ENCODE data around the gene MATR3.
A peak's percentile ranks its signal among the peaks of the same experiment; 100 is the strongest.
"Not testable (repeated sequence)": the region's sequence is repeated elsewhere in the genome, so short reads cannot be mapped to it uniquely, and the experiment has no call there.

Gene MATR3

GRCh38 chr5:139263946-139264345 is 29.6 kb upstream of the MATR3 start:
- H3K4me1 Mint-ChIP-seq (ENCODE audit: low read depth), result peaks cover 27% of the 10 kb centered on the region
- peaks cover 8% of the 10 kb centered on the region for H3K9me3 Mint-ChIP-seq
- H3K36me3 Mint-ChIP-seq (ENCODE audit: low read depth), result no peaks in the 10 kb centered on the region
- H3K27ac Mint-ChIP-seq, result no peak overlapping the region
- intact Hi-C loops (cut with micrococcal nuclease), result loop anchor here (2.0 to 5.0 kb wide), 4 partner anchors 67 to 623 kb away; partner anchors contain the start of gene SIL1
- H3K27me3 Mint-ChIP-seq, result peaks cover 11% of the 10 kb centered on the region
- H3K4me3 Mint-ChIP-seq, result no peak overlapping the region

GRCh38 chr5:139265001-139265400 is 28.5 kb upstream of the MATR3 start:
- Mint-ChIP-seq H3K4me3 (no peak overlapping the region), H3K4me1 (ENCODE audit: low read depth) (peaks cover 27% of the 10 kb centered on the region), H3K27ac (no peak overlapping the region), H3K36me3 (ENCODE audit: low read depth) (no peaks in the 10 kb centered on the region), H3K27me3 (peaks cover 5% of the 10 kb centered on the region), H3K9me3 (peaks cover 8% of the 10 kb centered on the region)
- intact Hi-C loops (cut with micrococcal nuclease), result no loop called here

GRCh38 chr5:139266236-139266635 is 27.3 kb upstream of the MATR3 start:
- no peak overlapping the region for H3K4me3 Mint-ChIP-seq
- H3K9me3 Mint-ChIP-seq, result peaks cover 8% of the 10 kb centered on the region
- no peak overlapping the region for H3K27ac Mint-ChIP-seq
- intact Hi-C loops (cut with micrococcal nuclease), result no loop called here
- H3K36me3 Mint-ChIP-seq (ENCODE audit: low read depth), result no peaks in the 10 kb centered on the region
- no peaks in the 10 kb centered on the region for H3K27me3 Mint-ChIP-seq
- peaks cover 34% of the 10 kb centered on the region for H3K4me1 Mint-ChIP-seq (ENCODE audit: low read depth)

GRCh38 chr5:139267481-139267880 is 26.1 kb upstream of the MATR3 start:
- no peaks in the 10 kb centered on the region for H3K36me3 Mint-ChIP-seq (ENCODE audit: low read depth)
- peaks cover 40% of the 10 kb centered on the region for H3K4me1 Mint-ChIP-seq (ENCODE audit: low read depth)
- H3K27me3 Mint-ChIP-seq, result no peaks in the 10 kb centered on the region
- intact Hi-C loops (cut with micrococcal nuclease), result no loop called here
- H3K9me3 Mint-ChIP-seq, result peaks cover 8% of the 10 kb centered on the region
- H3K4me3 Mint-ChIP-seq, result no peak overlapping the region
- no peak overlapping the region for H3K27ac Mint-ChIP-seq

- intact Hi-C loops (cut with micrococcal nuclease), result no loop called here
- Mint-ChIP-seq H3K27ac (no peak overlapping the region), H3K9me3 (peaks cover 8% of the 10 kb centered on the region), H3K4me3 (no peak overlapping the region), H3K27me3 (no peaks in the 10 kb centered on the region), H3K4me1 (ENCODE audit: low read depth) (peaks cover 51% of the 10 kb centered on the region), H3K36me3 (ENCODE audit: low read depth) (no peaks in the 10 kb centered on the region)
These were observed 25.0 kb upstream of the MATR3 start for GRCh38 chr5:139268364-139269202.

- H3K27ac Mint-ChIP-seq; H3K9me3 Mint-ChIP-seq; H3K27me3 Mint-ChIP-seq; H3K36me3 Mint-ChIP-seq (ENCODE audit: low read depth); H3K4me3 Mint-ChIP-seq: not testable (repeated sequence)
- intact Hi-C loops (cut with micrococcal nuclease), result loop anchor here (5.0 kb wide), 1 partner anchor 693 kb away; the partner anchor contains the start of gene HSPA9
- peaks cover 62% of the 10 kb centered on the region for H3K4me1 Mint-ChIP-seq (ENCODE audit: low read depth)
These were observed 22.8 kb upstream of the MATR3 start for GRCh38 chr5:139270718-139271117.

- intact Hi-C loops (cut with micrococcal nuclease), result loop anchor here (5.0 kb wide), 1 partner anchor 694 kb away; the partner anchor contains the start of gene HSPA9
- no peaks in the 10 kb centered on the region for H3K27me3 Mint-ChIP-seq
- no peak overlapping the region for H3K27ac Mint-ChIP-seq
- H3K4me3 Mint-ChIP-seq, result no peak overlapping the region
- peaks cover 67% of the 10 kb centered on the region for H3K4me1 Mint-ChIP-seq (ENCODE audit: low read depth)
- peaks cover 12% of the 10 kb centered on the region for H3K36me3 Mint-ChIP-seq (ENCODE audit: low read depth)
- H3K9me3 Mint-ChIP-seq, result no peaks in the 10 kb centered on the region
These were observed 22.1 kb upstream of the MATR3 start for GRCh38 chr5:139271201-139272027.

- H3K4me1 Mint-ChIP-seq (ENCODE audit: low read depth), result peaks cover 72% of the 10 kb centered on the region
- intact Hi-C loops (cut with micrococcal nuclease), result loop anchor here (5.0 kb wide), 1 partner anchor 695 kb away; the partner anchor contains the start of gene HSPA9
These were observed 20.8 kb upstream of the MATR3 start for GRCh38 chr5:139272471-139273321.

GRCh38 chr5:139273322-139273571 is 20.3 kb upstream of the MATR3 start:
- Mint-ChIP-seq H3K27me3 (no peaks in the 10 kb centered on the region), H3K36me3 (ENCODE audit: low read depth) (peaks cover 23% of the 10 kb centered on the region), H3K9me3 (no peaks in the 10 kb centered on the region), H3K4me3 (peak overlapping the region; percentile 81), H3K4me1 (ENCODE audit: low read depth) (peaks cover 68% of the 10 kb centered on the region), H3K27ac (peak overlapping the region; percentile 85)
- intact Hi-C loops (cut with micrococcal nuclease), result loop anchor here (5.0 kb wide), 1 partner anchor 696 kb away; the partner anchor contains the start of gene HSPA9

More at GRCh38 chr5:139272471-139273321, 20.8 kb upstream of the MATR3 start:
- no peaks in the 10 kb centered on the region for H3K9me3 Mint-ChIP-seq
- no peaks in the 10 kb centered on the region for H3K27me3 Mint-ChIP-seq
- H3K27ac Mint-ChIP-seq, result peak overlapping the region; percentile 85
- peaks cover 21% of the 10 kb centered on the region for H3K36me3 Mint-ChIP-seq (ENCODE audit: low read depth)
- H3K4me3 Mint-ChIP-seq, result peak overlapping the region; percentile 81

- H3K9me3 Mint-ChIP-seq, result no peaks in the 10 kb centered on the region
- H3K27ac Mint-ChIP-seq, result peak overlapping the region; percentile 85
- peaks cover 28% of the 10 kb centered on the region for H3K36me3 Mint-ChIP-seq (ENCODE audit: low read depth)
- H3K4me3 Mint-ChIP-seq, result peak overlapping the region; percentile 81
- intact Hi-C loops (cut with micrococcal nuclease), result loop anchor here (5.0 kb wide), 1 partner anchor 696 kb away; the partner anchor contains the start of gene HSPA9
- no peaks in the 10 kb centered on the region for H3K27me3 Mint-ChIP-seq
- peaks cover 64% of the 10 kb centered on the region for H3K4me1 Mint-ChIP-seq (ENCODE audit: low read depth)
These were observed 19.8 kb upstream of the MATR3 start for GRCh38 chr5:139273572-139274289.

GRCh38 chr5:139275536-139275935 is 18.0 kb upstream of the MATR3 start:
- intact Hi-C loops (cut with micrococcal nuclease), result no loop called here
- H3K27me3 Mint-ChIP-seq, result no peaks in the 10 kb centered on the region

GRCh38 chr5:139275956-139276355 is 17.6 kb upstream of the MATR3 start:
- H3K27me3 Mint-ChIP-seq, result no peaks in the 10 kb centered on the region
- no peak overlapping the region for H3K27ac Mint-ChIP-seq
- H3K9me3 Mint-ChIP-seq, result no peaks in the 10 kb centered on the region
- peaks cover 59% of the 10 kb centered on the region for H3K4me1 Mint-ChIP-seq (ENCODE audit: low read depth)
- no peak overlapping the region for H3K4me3 Mint-ChIP-seq
- peaks cover 46% of the 10 kb centered on the region for H3K36me3 Mint-ChIP-seq (ENCODE audit: low read depth)
- intact Hi-C loops (cut with micrococcal nuclease), result no loop called here

More at GRCh38 chr5:139275536-139275935, 18.0 kb upstream of the MATR3 start:
- peaks cover 63% of the 10 kb centered on the region for H3K4me1 Mint-ChIP-seq (ENCODE audit: low read depth)
- H3K36me3 Mint-ChIP-seq (ENCODE audit: low read depth), result peaks cover 42% of the 10 kb centered on the region
- no peaks in the 10 kb centered on the region for H3K9me3 Mint-ChIP-seq
- H3K27ac Mint-ChIP-seq, result no peak overlapping the region
- peak overlapping the region; percentile 34 for H3K4me3 Mint-ChIP-seq

GRCh38 chr5:139276426-139276825 is 17.1 kb upstream of the MATR3 start:
- H3K9me3 Mint-ChIP-seq, result no peaks in the 10 kb centered on the region
- intact Hi-C loops (cut with micrococcal nuclease), result no loop called here
- H3K27me3 Mint-ChIP-seq, result no peaks in the 10 kb centered on the region
- H3K36me3 Mint-ChIP-seq (ENCODE audit: low read depth), result peaks cover 51% of the 10 kb centered on the region
- no peak overlapping the region for H3K27ac Mint-ChIP-seq
- H3K4me3 Mint-ChIP-seq, result no peak overlapping the region
- H3K4me1 Mint-ChIP-seq (ENCODE audit: low read depth), result peaks cover 55% of the 10 kb centered on the region

Measured in dendritic cell treated with granulocyte-macrophage colony-stimulating factor and Interleukin-4, amounts not matched to agents 40 ng/mL and 50 ng/mL, for 4 days (primary cell).